GM12873 (cell line): ENCODE data around the gene INPP4B.

Experiments
- TF ChIP-seq, protein P1 (sequence below): IDR thresholded peaks from 2 replicates; pipeline ENCODE4 v1.5.1; 2012; ENCODE audit warnings: low read depth, mild to moderate bottlenecking, moderate library complexity, low read length, control low read depth; ENCODE audit not compliant: insufficient read depth; ENCODE audit errors: missing control alignments

INPP4B gene

DNA sequence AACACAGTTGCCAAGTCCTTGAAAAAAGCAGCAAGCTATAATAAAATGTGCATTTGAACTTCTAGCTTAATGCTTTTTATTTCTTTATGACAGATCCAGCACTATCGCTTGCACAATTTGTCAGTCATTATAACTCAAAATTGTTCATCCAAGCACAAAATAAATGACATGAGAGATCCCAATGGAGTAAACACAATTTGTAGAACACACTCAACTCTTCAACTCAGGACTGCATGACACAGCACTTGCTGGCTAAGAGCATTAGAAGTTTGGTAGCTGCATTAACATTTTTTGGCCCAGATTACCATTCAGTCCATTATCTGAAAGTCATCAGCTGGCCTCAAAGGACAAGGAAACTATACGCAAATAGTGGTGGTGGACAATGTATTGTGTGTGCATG is 530.1 kb downstream of the INPP4B start:
- TF ChIP-seq, protein P1, sequence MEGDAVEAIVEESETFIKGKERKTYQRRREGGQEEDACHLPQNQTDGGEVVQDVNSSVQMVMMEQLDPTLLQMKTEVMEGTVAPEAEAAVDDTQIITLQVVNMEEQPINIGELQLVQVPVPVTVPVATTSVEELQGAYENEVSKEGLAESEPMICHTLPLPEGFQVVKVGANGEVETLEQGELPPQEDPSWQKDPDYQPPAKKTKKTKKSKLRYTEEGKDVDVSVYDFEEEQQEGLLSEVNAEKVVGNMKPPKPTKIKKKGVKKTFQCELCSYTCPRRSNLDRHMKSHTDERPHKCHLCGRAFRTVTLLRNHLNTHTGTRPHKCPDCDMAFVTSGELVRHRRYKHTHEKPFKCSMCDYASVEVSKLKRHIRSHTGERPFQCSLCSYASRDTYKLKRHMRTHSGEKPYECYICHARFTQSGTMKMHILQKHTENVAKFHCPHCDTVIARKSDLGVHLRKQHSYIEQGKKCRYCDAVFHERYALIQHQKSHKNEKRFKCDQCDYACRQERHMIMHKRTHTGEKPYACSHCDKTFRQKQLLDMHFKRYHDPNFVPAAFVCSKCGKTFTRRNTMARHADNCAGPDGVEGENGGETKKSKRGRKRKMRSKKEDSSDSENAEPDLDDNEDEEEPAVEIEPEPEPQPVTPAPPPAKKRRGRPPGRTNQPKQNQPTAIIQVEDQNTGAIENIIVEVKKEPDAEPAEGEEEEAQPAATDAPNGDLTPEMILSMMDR = no peak

- TF ChIP-seq, protein P1 = no peak
These were observed 531.4 kb downstream of the INPP4B start for GRCh38 chr4:142314686-142315085.

DNA sequence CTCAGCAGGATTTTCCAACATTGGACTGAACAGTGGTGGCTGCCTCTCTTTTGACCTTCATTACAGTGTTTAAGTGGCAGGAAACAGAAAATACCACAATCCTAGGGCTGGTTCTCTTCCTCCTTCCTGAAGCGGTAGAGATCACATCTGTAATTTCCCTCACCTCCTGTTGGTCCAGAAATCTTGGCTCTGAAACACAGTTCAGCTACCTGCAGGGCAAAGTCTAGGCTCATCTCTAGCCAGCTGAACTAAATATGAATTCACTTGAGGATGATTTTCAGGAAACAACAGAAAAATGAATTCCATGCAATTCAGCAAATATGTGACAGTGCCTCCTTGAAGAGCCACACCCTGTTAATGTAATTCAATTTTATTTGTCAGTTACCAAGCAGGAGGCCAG is 531.9 kb downstream of the INPP4B start:
- TF ChIP-seq, protein P1 = no peak

GRCh38 chr4:142312391-142312790 is 533.7 kb downstream of the INPP4B start:
- TF ChIP-seq, protein P1 = no peak

DNA sequence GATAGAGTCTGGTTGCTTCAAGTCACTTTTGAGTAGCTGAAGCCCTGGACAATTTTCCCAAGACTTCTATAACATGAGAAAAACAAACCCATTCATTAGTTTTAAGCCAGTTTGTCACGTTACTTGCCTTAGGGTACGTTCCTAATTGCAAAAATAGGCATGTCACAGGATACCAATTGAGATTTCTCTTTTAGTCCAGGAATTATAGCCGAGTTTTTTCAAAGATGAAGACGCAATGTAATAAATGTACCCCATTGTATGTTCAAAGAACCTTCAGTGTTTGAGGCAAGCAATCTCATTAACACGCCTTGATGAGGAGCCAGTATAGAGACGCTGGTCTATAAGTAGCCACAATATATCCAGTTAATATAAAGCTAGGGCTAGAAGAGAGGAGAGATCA is 534.2 kb downstream of the INPP4B start:
- TF ChIP-seq, protein P1 = no peak

DNA sequence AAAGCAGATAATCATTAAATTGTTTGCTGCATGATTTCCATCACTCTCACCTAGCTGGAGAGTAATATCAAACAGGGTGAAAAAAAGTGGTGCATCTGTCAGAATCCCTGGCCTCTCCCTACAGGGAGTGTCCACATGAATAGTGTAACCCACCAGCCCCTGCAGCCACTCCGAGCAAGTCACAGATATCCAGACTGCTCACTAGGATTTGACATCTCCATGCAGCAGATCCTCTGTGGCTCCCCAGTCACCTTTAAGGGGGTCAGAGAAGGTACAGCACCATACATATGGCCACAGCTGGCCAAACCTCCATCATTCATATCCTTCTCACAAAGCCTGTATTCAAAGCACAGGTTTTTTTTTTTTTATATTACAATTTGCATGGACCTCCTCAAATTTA is 536.3 kb downstream of the INPP4B start:
- TF ChIP-seq, protein P1 = no peak

DNA sequence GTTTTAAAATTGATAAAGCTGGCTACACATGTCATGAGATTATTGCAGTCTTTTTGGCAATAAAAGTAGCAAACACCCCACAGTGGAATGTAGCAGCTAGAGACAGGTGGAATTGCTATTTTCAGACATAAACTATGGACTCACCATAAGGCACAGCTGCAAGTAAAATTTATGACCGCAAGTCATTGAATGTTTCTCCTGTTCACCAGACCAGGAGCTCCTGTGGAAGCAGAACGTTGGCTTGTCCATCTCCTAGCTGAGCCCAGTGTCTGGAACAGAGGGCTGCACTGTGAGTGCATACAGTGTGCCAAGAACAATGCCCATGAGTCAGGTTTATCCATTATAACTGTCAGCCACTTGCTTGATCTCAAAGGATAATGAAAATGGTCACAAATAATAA is 538.2 kb downstream of the INPP4B start:
- TF ChIP-seq, protein P1 = no peak
